Natural killer cell (primary cell): ENCODE results near the gene GRM8. TPM values are rescaled to one million over a fixed set of nuclear protein-coding genes. Genes with fewer than 3 reads are reported as not detected.

Experiments used
- ATAC-seq, 3 donors: fragments of 150-1000 bp in 2 of 3; fragments of 200-7000 bp in 1 of 3; cut with Tn5 transposase; 1 replicate in 1 of 3; 2 replicates in 2 of 3; pipeline ENCODE4 v1.10.0; 2021; ENCODE audit warnings: mild to moderate bottlenecking in 2 of 3, moderate library complexity in 2 of 3
- DNase-seq, 2 donors: peaks; one replicate each; pipeline versions ENCODE4 v3.0.0 to v3.0.0-alpha.2; 2013 to 2021; ENCODE audit warnings: mixed read lengths in 1 of 2
- H3K27ac ChIP-seq: one replicate; pipeline ENCODE4 v1.5.1; 2013; ENCODE audit warnings: mild to moderate bottlenecking, low read length
- H3K27me3 ChIP-seq: one replicate; pipeline ENCODE4 v1.6.1; 2013; ENCODE audit warnings: low read length; ENCODE audit not compliant: control insufficient read depth, insufficient read depth
- H3K36me3 ChIP-seq: one replicate; pipeline ENCODE4 v1.6.1; 2013; ENCODE audit warnings: low read length; ENCODE audit not compliant: control insufficient read depth, insufficient read depth
- H3K4me1 ChIP-seq: one replicate; pipeline ENCODE4 v1.6.1; 2013; ENCODE audit warnings: low read length; ENCODE audit not compliant: control insufficient read depth, insufficient read depth
- H3K4me3 ChIP-seq: one replicate; pipeline ENCODE4 v1.5.1; 2013; ENCODE audit warnings: low read length
- H3K9me3 ChIP-seq: one replicate; pipeline ENCODE4 v1.6.1; 2013; ENCODE audit warnings: low read length; ENCODE audit not compliant: control insufficient read depth, insufficient read depth
- H3K27ac Mint-ChIP-seq, 2 donors: one replicate each; pipeline ENCODE4 v1.8.0; 2022; ENCODE audit warnings: mild to moderate bottlenecking in 2 of 2, mixed read lengths in 2 of 2, moderate library complexity in 1 of 2
- H3K27me3 Mint-ChIP-seq, 2 donors: one replicate each; pipeline ENCODE4 v1.8.0; 2022; ENCODE audit warnings: low read depth in 2 of 2, mixed read lengths in 2 of 2
- H3K36me3 Mint-ChIP-seq: one replicate; pipeline ENCODE4 v1.8.0; 2022; ENCODE audit warnings: mixed read lengths
- H3K4me1 Mint-ChIP-seq, 2 donors: one replicate each; pipeline ENCODE4 v1.8.0; 2022; ENCODE audit warnings: mixed read lengths in 2 of 2
- H3K4me3 Mint-ChIP-seq: one replicate; pipeline ENCODE4 v1.8.0; 2022; ENCODE audit warnings: mild to moderate bottlenecking, moderate library complexity, mixed read lengths
- H3K9me3 Mint-ChIP-seq, 2 donors: one replicate each; pipeline ENCODE4 v1.8.0; 2022; ENCODE audit warnings: mixed read lengths in 2 of 2
- CTCF ChIP-seq: fragments of 200-600 bp; IDR thresholded peaks from one replicate; pipeline ENCODE4 v1.8.0; 2022; ENCODE audit warnings: antibody characterized with exemption
- WGBS: methylation state at CpG from one replicate; pipeline ENCODE4 v1.1.7; 2013; ENCODE audit warnings: missing lambda C conversion rate; ENCODE audit not compliant: insufficient coverage; 5-methylcytosine and 5-hydroxymethylcytosine counted together
- intact Hi-C: fragments of 100-400 bp; cut with micrococcal nuclease; formaldehyde crosslinking; loops from one replicate; pipeline ENCODE4 v1.14.2; 2022
- total RNA-seq, 4 donors: library from RNA; stranded (reverse); fragments of 120-200 nt in 1 of 4; gene quantifications; one replicate each; pipeline versions ENCODE4 v1.2.3 to v1.2.4, GENCODE V29; 2013 to 2022

The GRM8 gene
- total RNA-seq, 3 donors from 2014 or later (not counting 1 experiment from before 2014, with no cell fraction given) = not detected

DNA sequence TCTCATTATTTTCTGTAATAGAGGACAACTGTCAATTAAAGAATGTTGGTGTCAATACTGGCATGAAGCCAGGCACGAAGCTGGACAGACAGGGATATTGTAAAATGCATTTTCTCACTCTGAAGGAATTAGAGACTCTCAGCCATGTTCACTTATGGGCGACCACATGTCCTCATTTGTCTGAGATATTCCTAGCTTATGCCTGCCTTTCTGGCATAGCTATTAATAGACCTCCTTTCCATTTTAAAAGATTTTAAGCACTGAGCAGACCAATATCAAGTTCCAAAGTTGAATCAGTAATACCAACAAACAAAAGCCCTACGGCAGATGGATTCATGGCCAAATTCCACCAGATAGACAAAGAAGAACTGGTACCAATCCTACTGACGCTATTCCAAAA lies 589.9 kb downstream of the GRM8 start:
- Histone ChIP-seq H3K9me3 (peaks cover 4% of the 10 kb centered on the region), H3K4me1 (no peaks in the 10 kb centered on the region), H3K27ac (no peak overlapping the region), H3K36me3 (no peaks in the 10 kb centered on the region), H3K27me3 (no peaks in the 10 kb centered on the region), H3K4me3 (no peak overlapping the region)
- WGBS = 81% methylated on average over 4 of the region's 4 CpGs
- Mint-ChIP-seq H3K9me3 (peaks cover 10 to 11% of the 10 kb centered on the region in 2 donors), H3K27ac (no peak overlapping the region), H3K36me3 (peaks cover 8% of the 10 kb centered on the region), H3K4me3 (no peak overlapping the region), H3K4me1 (no peaks in the 10 kb centered on the region), H3K27me3 (no peaks in the 10 kb centered on the region)
- no peak for TF ChIP-seq CTCF
- intact Hi-C loops = no loop called here
- ATAC-seq (no peak), DNase-seq (no peak)

GRCh38 chr7:126659124-126659523 lies 593.6 kb downstream of the GRM8 start:
- Histone ChIP-seq H3K4me3 (no peak overlapping the region), H3K9me3 (no peaks in the 10 kb centered on the region), H3K27ac (no peak overlapping the region), H3K4me1 (no peaks in the 10 kb centered on the region), H3K27me3 (no peaks in the 10 kb centered on the region), H3K36me3 (no peaks in the 10 kb centered on the region)
- WGBS = 40% methylated on average over 1 of the region's 3 CpGs
- Mint-ChIP-seq H3K27me3 (no peaks in the 10 kb centered on the region), H3K9me3 (peaks cover 9 to 14% of the 10 kb centered on the region in 2 donors), H3K27ac (no peak overlapping the region), H3K36me3 (peaks cover 8% of the 10 kb centered on the region), H3K4me1 (no peaks in the 10 kb centered on the region), H3K4me3 (no peak overlapping the region)
- ATAC-seq = no peak
- intact Hi-C loops = no loop called here
- no peak for DNase-seq
- no peak for TF ChIP-seq CTCF

- Histone ChIP-seq H3K9me3 (no peaks in the 10 kb centered on the region), H3K36me3 (no peaks in the 10 kb centered on the region), H3K4me1 (no peaks in the 10 kb centered on the region), H3K27me3 (no peaks in the 10 kb centered on the region), H3K4me3 (no peak overlapping the region), H3K27ac (no peak overlapping the region)
- no peak for TF ChIP-seq CTCF
- no peak overlapping the region for H3K27ac Mint-ChIP-seq
- no peaks in the 10 kb centered on the region for H3K27me3 Mint-ChIP-seq
- peaks cover 9 to 14% of the 10 kb centered on the region in 2 donors for H3K9me3 Mint-ChIP-seq
- intact Hi-C loops = no loop called here
- H3K4me3 Mint-ChIP-seq = no peak overlapping the region
- no peaks in the 10 kb centered on the region for H3K4me1 Mint-ChIP-seq
- whole genome bisulfite sequencing = 90% methylated on average over 16 of the region's 16 CpGs
- ATAC-seq = no peak
- H3K36me3 Mint-ChIP-seq = peaks cover 4% of the 10 kb centered on the region
- no peak for DNase-seq
Measured at GRCh38 chr7:126658684-126659083, 594.1 kb downstream of the GRM8 start.

- Mint-ChIP-seq H3K9me3 (peaks cover 7 to 12% of the 10 kb centered on the region in 2 donors), H3K27ac (no peak overlapping the region), H3K27me3 (no peaks in the 10 kb centered on the region), H3K4me3 (no peak overlapping the region), H3K4me1 (no peaks in the 10 kb centered on the region), H3K36me3 (no peaks in the 10 kb centered on the region)
- Histone ChIP-seq H3K36me3 (no peaks in the 10 kb centered on the region), H3K9me3 (no peaks in the 10 kb centered on the region), H3K27ac (no peak overlapping the region), H3K27me3 (no peaks in the 10 kb centered on the region), H3K4me3 (no peak overlapping the region), H3K4me1 (no peaks in the 10 kb centered on the region)
- TF ChIP-seq CTCF = no peak
- intact Hi-C loops = no loop called here
- 92% methylated on average over 4 of the region's 6 CpGs for WGBS
- DNase-seq = no peak
- ATAC-seq = no peak
Measured at GRCh38 chr7:126657599-126658358, 595.0 kb downstream of the GRM8 start.
